Cardiac muscle cell (in vitro differentiated cells and primary cell): ENCODE measurements around the gene RAB40C. TPM values are rescaled to one million over a fixed set of nuclear protein-coding genes. Genes with fewer than 3 reads are reported as not detected.

Experiments used
- DNase-seq, 2 donors: peaks; one replicate each; pipeline versions ENCODE4 v3.0.0 to v3.0.0-alpha.2; 2010 to 2017; ENCODE audit warnings: low read depth in 1 of 2, low spot score in 1 of 2
- H3K27ac ChIP-seq: fragments of 200-600 bp; sonication (generic); 2 replicates; pipeline ENCODE4 v1.5.1; 2016
- H3K27me3 ChIP-seq: fragments of 200-600 bp; sonication (generic); 2 replicates; pipeline ENCODE4 v1.6.0; 2016; ENCODE audit warnings: control low read depth
- H3K36me3 ChIP-seq: fragments of 200-600 bp; sonication (generic); 2 replicates; pipeline ENCODE4 v1.5.1; 2016; ENCODE audit warnings: control low read depth
- H3K4me1 ChIP-seq: fragments of 200-600 bp; sonication (generic); 2 replicates; pipeline ENCODE4 v1.8.1; 2017; ENCODE audit warnings: low read depth, mild to moderate bottlenecking, mixed run types
- H3K4me3 ChIP-seq: fragments of 200-600 bp; sonication (generic); 2 replicates; pipeline ENCODE4 v1.5.1; 2016; ENCODE audit warnings: mild to moderate bottlenecking
- H3K9me3 ChIP-seq: fragments of 200-600 bp; sonication (generic); 2 replicates; pipeline ENCODE4 v1.5.1; 2017; ENCODE audit warnings: low read depth, mild to moderate bottlenecking, control low read depth
- CTCF ChIP-seq: IDR thresholded peaks from 2 replicates; pipeline ENCODE4 v1.5.1; 2012; ENCODE audit warnings: low read depth, mild to moderate bottlenecking, low read length
- polyA plus RNA-seq: library from polyadenylated mRNA; unstranded; fragments of >200 nt; fragmentation: Nextera tagmentation; extraction: Ambion mirVana; gene quantifications from 2 replicates; pipeline ENCODE4 v1.2.1, GENCODE V29; 2016
- total RNA-seq: library from RNA; depleted of rRNA; stranded (reverse); fragments of >200 nt; gene quantifications from 2 replicates; pipeline ENCODE4 v1.2.3, GENCODE V29; 2016

RAB40C gene
- total and polyA plus RNA-seq, 2 experiments from 2014 or later: 30.8 to 45.9 TPM

GRCh38 chr16:675884-676564, 86.2 kb downstream of the RAB40C start:
- no peaks in the 10 kb centered on the region for H3K27me3 ChIP-seq
- H3K4me3 ChIP-seq: peak overlapping the region; percentile 23
- no peak for DNase-seq
- no peaks in the 10 kb centered on the region for H3K9me3 ChIP-seq
- no peak overlapping the region for H3K27ac ChIP-seq
- H3K36me3 ChIP-seq: peaks cover 18% of the 10 kb centered on the region
- no peak for TF ChIP-seq CTCF
- peaks cover 8% of the 10 kb centered on the region for H3K4me1 ChIP-seq

- no peaks in the 10 kb centered on the region for H3K9me3 ChIP-seq
- H3K27me3 ChIP-seq: no peaks in the 10 kb centered on the region
- no peak overlapping the region for H3K27ac ChIP-seq
- DNase-seq: no peak
- no peak overlapping the region for H3K4me3 ChIP-seq
- peaks cover 17% of the 10 kb centered on the region for H3K36me3 ChIP-seq
- TF ChIP-seq CTCF: no peak
- peaks cover 12% of the 10 kb centered on the region for H3K4me1 ChIP-seq
These were observed 86.7 kb downstream of the RAB40C start for GRCh38 chr16:676565-676902.

GRCh38 chr16:676913-677312, 87.0 kb downstream of the RAB40C start:
- H3K27ac ChIP-seq: no peak overlapping the region
- H3K9me3 ChIP-seq: no peaks in the 10 kb centered on the region
- TF ChIP-seq CTCF: no peak
- no peak for DNase-seq
- H3K36me3 ChIP-seq: peaks cover 20% of the 10 kb centered on the region
- H3K27me3 ChIP-seq: no peaks in the 10 kb centered on the region
- H3K4me1 ChIP-seq: peaks cover 12% of the 10 kb centered on the region
- H3K4me3 ChIP-seq: no peak overlapping the region

- no peak overlapping the region for H3K27ac ChIP-seq
- TF ChIP-seq CTCF: no peak
- H3K27me3 ChIP-seq: no peaks in the 10 kb centered on the region
- no peaks in the 10 kb centered on the region for H3K9me3 ChIP-seq
- H3K4me3 ChIP-seq: no peak overlapping the region
- DNase-seq: no peak
- H3K36me3 ChIP-seq: peaks cover 20% of the 10 kb centered on the region
- peaks cover 12% of the 10 kb centered on the region for H3K4me1 ChIP-seq
These were observed 87.7 kb downstream of the RAB40C start for GRCh38 chr16:677316-678190.

GRCh38 chr16:678209-678857, 88.5 kb downstream of the RAB40C start:
- Histone ChIP-seq H3K27ac (peak overlapping the region; percentile 92), H3K9me3 (no peaks in the 10 kb centered on the region), H3K4me3 (no peak overlapping the region), H3K36me3 (peaks cover 21% of the 10 kb centered on the region), H3K4me1 (peaks cover 12% of the 10 kb centered on the region), H3K27me3 (no peaks in the 10 kb centered on the region)
- TF ChIP-seq CTCF: no peak
- DNase-seq: no peak

Other genes starting within 250 kb of the RAB40C start
- 29.1 and 49.7 TPM in 2 replicates for gene AXIN1, start 237.3 kb upstream of the RAB40C start, total RNA-seq
- gene AXIN1, start 237.3 kb upstream of the RAB40C start, polyA plus RNA-seq: 16.5 and 25.4 TPM in 2 replicates
- 242 and 350 TPM in 2 replicates for gene MRPL28, start 219.5 kb upstream of the RAB40C start, total RNA-seq
- gene MRPL28, start 219.5 kb upstream of the RAB40C start, polyA plus RNA-seq: 234 and 290 TPM in 2 replicates
- 135 and 167 TPM in 2 replicates for gene PGAP6, start 208.1 kb upstream of the RAB40C start, total RNA-seq
- 113 and 142 TPM in 2 replicates for gene PGAP6, start 208.1 kb upstream of the RAB40C start, polyA plus RNA-seq
- 352 and 452 TPM in 2 replicates for gene NME4, start 192.9 kb upstream of the RAB40C start, total RNA-seq
- gene NME4, start 192.9 kb upstream of the RAB40C start, polyA plus RNA-seq: 518 and 664 TPM in 2 replicates
- 48.7 and 51.5 TPM in 2 replicates for gene DECR2, start 188.2 kb upstream of the RAB40C start, total RNA-seq
- gene DECR2, start 188.2 kb upstream of the RAB40C start, polyA plus RNA-seq: 49.5 and 50.0 TPM in 2 replicates
- 61.8 and 77.1 TPM in 2 replicates for gene RAB11FIP3, start 164.4 kb upstream of the RAB40C start, total RNA-seq
- gene RAB11FIP3, start 164.4 kb upstream of the RAB40C start, polyA plus RNA-seq: 55.3 TPM in 2 replicates
- 58.2 and 63.3 TPM in 2 replicates for gene CAPN15, start 62.4 kb upstream of the RAB40C start, total RNA-seq
- 19.0 and 38.1 TPM in 2 replicates for gene CAPN15, start 62.4 kb upstream of the RAB40C start, polyA plus RNA-seq
- 0.14 and 0.66 TPM in 2 replicates for gene PRR35, start 29.7 kb upstream of the RAB40C start, total RNA-seq
- gene PRR35, start 29.7 kb upstream of the RAB40C start, polyA plus RNA-seq: 0.40 TPM in 1 of 2 replicates, not detected in the other
- 3.6 and 3.9 TPM in 2 replicates for gene NHLRC4, start 23.1 kb upstream of the RAB40C start, total RNA-seq
- 2.2 and 2.6 TPM in 2 replicates for gene NHLRC4, start 23.1 kb upstream of the RAB40C start, polyA plus RNA-seq
- gene PIGQ, start 20.1 kb upstream of the RAB40C start, total RNA-seq: 124 and 126 TPM in 2 replicates
- 89.2 and 110 TPM in 2 replicates for gene PIGQ, start 20.1 kb upstream of the RAB40C start, polyA plus RNA-seq
- gene WFIKKN1, start 40.9 kb downstream of the RAB40C start, total RNA-seq: 85.8 and 125 TPM in 2 replicates
- 79.6 and 105 TPM in 2 replicates for gene WFIKKN1, start 40.9 kb downstream of the RAB40C start, polyA plus RNA-seq
- 196 and 201 TPM in 2 replicates for gene METTL26, start 46.2 kb downstream of the RAB40C start, total RNA-seq
- 153 and 181 TPM in 2 replicates for gene METTL26, start 46.2 kb downstream of the RAB40C start, polyA plus RNA-seq
- 123 and 144 TPM in 2 replicates for gene MCRIP2, start 51.8 kb downstream of the RAB40C start, total RNA-seq
- gene MCRIP2, start 51.8 kb downstream of the RAB40C start, polyA plus RNA-seq: 131 and 146 TPM in 2 replicates
- 25.6 and 26.5 TPM in 2 replicates for gene WDR90, start 59.3 kb downstream of the RAB40C start, total RNA-seq
- gene WDR90, start 59.3 kb downstream of the RAB40C start, polyA plus RNA-seq: 28.1 and 32.3 TPM in 2 replicates
- gene RHOT2, start 78.1 kb downstream of the RAB40C start, total RNA-seq: 251 and 305 TPM in 2 replicates
- gene RHOT2, start 78.1 kb downstream of the RAB40C start, polyA plus RNA-seq: 294 and 315 TPM in 2 replicates
- gene RHBDL1, start 85.6 kb downstream of the RAB40C start, total RNA-seq: 3.6 and 12.9 TPM in 2 replicates
- 2.6 and 4.7 TPM in 2 replicates for gene RHBDL1, start 85.6 kb downstream of the RAB40C start, polyA plus RNA-seq
- 176 and 207 TPM in 2 replicates for gene STUB1, start 90.3 kb downstream of the RAB40C start, total RNA-seq
- gene STUB1, start 90.3 kb downstream of the RAB40C start, polyA plus RNA-seq: 219 and 269 TPM in 2 replicates
- gene JMJD8, start 94.3 kb downstream of the RAB40C start, total RNA-seq: 105 and 134 TPM in 2 replicates
- 107 and 118 TPM in 2 replicates for gene JMJD8, start 94.3 kb downstream of the RAB40C start, polyA plus RNA-seq
- 17.6 and 23.3 TPM in 2 replicates for gene WDR24, start 100.3 kb downstream of the RAB40C start, total RNA-seq
- 22.8 and 31.0 TPM in 2 replicates for gene WDR24, start 100.3 kb downstream of the RAB40C start, polyA plus RNA-seq
- 0.12 and 0.74 TPM in 2 replicates for gene FBXL16, start 115.7 kb downstream of the RAB40C start, total RNA-seq
- gene FBXL16, start 115.7 kb downstream of the RAB40C start, polyA plus RNA-seq: 0.59 and 1.4 TPM in 2 replicates
- 93.9 and 186 TPM in 2 replicates for gene METRN, start 125.1 kb downstream of the RAB40C start, total RNA-seq
- gene METRN, start 125.1 kb downstream of the RAB40C start, polyA plus RNA-seq: 299 and 330 TPM in 2 replicates
- 55.1 and 62.5 TPM in 2 replicates for gene ANTKMT, start 131.1 kb downstream of the RAB40C start, total RNA-seq
- 72.4 and 82.6 TPM in 2 replicates for gene ANTKMT, start 131.1 kb downstream of the RAB40C start, polyA plus RNA-seq
- 9.7 and 16.5 TPM in 2 replicates for gene CCDC78, start 136.4 kb downstream of the RAB40C start, total RNA-seq
- gene CCDC78, start 136.4 kb downstream of the RAB40C start, polyA plus RNA-seq: 3.6 and 4.2 TPM in 2 replicates
- gene HAGHL, start 137.0 kb downstream of the RAB40C start, total RNA-seq: 31.6 and 47.5 TPM in 2 replicates
- 27.7 and 37.0 TPM in 2 replicates for gene HAGHL, start 137.0 kb downstream of the RAB40C start, polyA plus RNA-seq
- gene CIAO3, start 150.9 kb downstream of the RAB40C start, total RNA-seq: 46.2 and 67.7 TPM in 2 replicates
- gene CIAO3, start 150.9 kb downstream of the RAB40C start, polyA plus RNA-seq: 43.3 and 72.2 TPM in 2 replicates
- 0.32 and 4.5 TPM in 2 replicates for gene MSLN, start 170.7 kb downstream of the RAB40C start, total RNA-seq
- not detected in 2 replicates for gene MSLN, start 170.7 kb downstream of the RAB40C start, polyA plus RNA-seq
- gene RPUSD1, start 198.3 kb downstream of the RAB40C start, total RNA-seq: 32.2 and 36.1 TPM in 2 replicates
- gene RPUSD1, start 198.3 kb downstream of the RAB40C start, polyA plus RNA-seq: 27.0 and 34.3 TPM in 2 replicates
- 57.4 and 107 TPM in 2 replicates for gene CHTF18, start 198.6 kb downstream of the RAB40C start, total RNA-seq
- gene CHTF18, start 198.6 kb downstream of the RAB40C start, polyA plus RNA-seq: 43.6 and 58.5 TPM in 2 replicates
- not detected in 2 replicates for gene GNG13, start 210.7 kb downstream of the RAB40C start, total RNA-seq
- 0.79 TPM in 1 of 2 replicates, not detected in the other for gene GNG13, start 210.7 kb downstream of the RAB40C start, polyA plus RNA-seq